OCI-LY7 (cell line): ENCODE data around the gene ZBTB3. TPM values are rescaled to one million over a fixed set of nuclear protein-coding genes. Genes with fewer than 3 reads are reported as not detected.
"Not testable (repeated sequence)": the region's sequence is repeated elsewhere in the genome, so short reads cannot be mapped to it uniquely, and the experiment has no call there.

Experiments
- BruUV-seq: library from RNA; stranded (reverse); fragments of 400-500 nt; replicated peaks from 2 replicates; lab custom pipeline; 2021; lab: Mats Ljungman, UMichigan
- CTCF ChIA-PET: fragments of 300-600 bp; sonication (Branson Sonifier 250); formaldehyde crosslinking; loops from one replicate; lab custom pipeline; 2022; ENCODE audit warnings: antibody characterized with exemption; ENCODE audit not compliant: unreplicated experiment; lab: Charles Lee
- POLR2A ChIA-PET: fragments of 300-600 bp; sonication (Branson Sonifier 250); formaldehyde crosslinking; loops from one replicate; lab custom pipeline; 2022; ENCODE audit warnings: antibody characterized with exemption; lab: Charles Lee
- DNase-seq: peaks from one replicate; pipeline ENCODE4 v3.0.0-alpha.2; 2015; ENCODE audit warnings: low spot score
- H2AFZ ChIP-seq: fragments of 200-600 bp; sonication (generic), shearing (Covaris generic); 2 replicates; pipeline ENCODE4 v1.6.1; 2014; ENCODE audit warnings: mild to moderate bottlenecking, antibody characterized with exemption, low read length, moderate library complexity
- H3K27ac ChIP-seq: fragments of 200-600 bp; sonication (generic); 2 replicates; pipeline ENCODE4 v1.5.1; 2014; ENCODE audit warnings: mixed run types, low read depth, mild to moderate bottlenecking, moderate library complexity, low read length, inconsistent platforms; ENCODE audit not compliant: poor library complexity, severe bottlenecking
- H3K36me3 ChIP-seq: fragments of 200-600 bp; sonication (generic); 2 replicates; pipeline ENCODE4 v1.6.1; 2014; ENCODE audit warnings: mild to moderate bottlenecking, antibody characterized with exemption, low read length, moderate library complexity, mixed read lengths; ENCODE audit not compliant: insufficient read depth
- H3K4me1 ChIP-seq: fragments of 200-600 bp; sonication (generic); 2 replicates; pipeline ENCODE4 v1.5.1; 2014; ENCODE audit warnings: mild to moderate bottlenecking, low read length; ENCODE audit not compliant: insufficient read depth, poor library complexity, severe bottlenecking
- H3K4me2 ChIP-seq: fragments of 200-600 bp; sonication (generic); 2 replicates; pipeline ENCODE4 v1.6.1; 2014; ENCODE audit warnings: mild to moderate bottlenecking, low read length
- H3K4me3 ChIP-seq: fragments of 200-600 bp; sonication (generic); 2 replicates; pipeline ENCODE4 v1.5.1; 2014; ENCODE audit warnings: mild to moderate bottlenecking, low read depth, low read length; ENCODE audit not compliant: poor library complexity, severe bottlenecking
- H3K79me2 ChIP-seq: fragments of 200-600 bp; sonication (generic); 2 replicates; pipeline ENCODE4 v1.6.1; 2016; ENCODE audit warnings: low read depth, mild to moderate bottlenecking, low read length, moderate library complexity, mixed read lengths; ENCODE audit not compliant: insufficient read depth
- H3K9me2 ChIP-seq: fragments of 200-600 bp; sonication (generic); 2 replicates; pipeline ENCODE4 v1.6.1; 2016; ENCODE audit warnings: mild to moderate bottlenecking, low read length, mixed read lengths; ENCODE audit not compliant: insufficient read depth
- H3K9me3 ChIP-seq: fragments of 200-600 bp; sonication (generic); 2 replicates; pipeline ENCODE4 v1.6.1; 2014; ENCODE audit warnings: mild to moderate bottlenecking, mixed run types, low read length, mixed read lengths
- H4K20me1 ChIP-seq: fragments of 200-600 bp; sonication (generic); 2 replicates; pipeline ENCODE4 v1.6.1; 2014; ENCODE audit warnings: mild to moderate bottlenecking, antibody characterized with exemption, low read length, moderate library complexity, mixed read lengths; ENCODE audit not compliant: insufficient read depth
- EZH2phosphoT487 ChIP-seq: fragments of 200-600 bp; sonication (generic); IDR thresholded peaks from 2 replicates; pipeline ENCODE4 v1.6.1; 2018; ENCODE audit warnings: low read depth, borderline replicate concordance, mild to moderate bottlenecking, mixed run types, antibody characterized with exemption, low read length, moderate library complexity, mixed read lengths
- intact Hi-C: fragments of 100-400 bp; cut with micrococcal nuclease; formaldehyde crosslinking; loops from one replicate; pipeline ENCODE4 v1.10.0; 2022; ENCODE audit not compliant: unreplicated experiment
- total RNA-seq, 2 experiments: library from RNA; depleted of rRNA in 1 of 2; stranded (reverse); fragments of >200 nt in 1 of 2; shearing (Covaris generic) in 1 of 2; gene quantifications; 2 replicates each; pipeline ENCODE4 v1.2.3, GENCODE V29; 2014 to 2022
- TF ChIP-seq, protein P1 (sequence below): fragments of 200-600 bp; sonication (generic); conservative IDR thresholded peaks from 2 replicates; pipeline ENCODE4 v1.5.1; 2014; ENCODE audit warnings: mild to moderate bottlenecking, antibody characterized with exemption, low read length, moderate library complexity, mixed read lengths

ZBTB3 gene
- total RNA-seq, 2 experiments from 2014 or later = 11.3 to 11.8 TPM

DNA sequence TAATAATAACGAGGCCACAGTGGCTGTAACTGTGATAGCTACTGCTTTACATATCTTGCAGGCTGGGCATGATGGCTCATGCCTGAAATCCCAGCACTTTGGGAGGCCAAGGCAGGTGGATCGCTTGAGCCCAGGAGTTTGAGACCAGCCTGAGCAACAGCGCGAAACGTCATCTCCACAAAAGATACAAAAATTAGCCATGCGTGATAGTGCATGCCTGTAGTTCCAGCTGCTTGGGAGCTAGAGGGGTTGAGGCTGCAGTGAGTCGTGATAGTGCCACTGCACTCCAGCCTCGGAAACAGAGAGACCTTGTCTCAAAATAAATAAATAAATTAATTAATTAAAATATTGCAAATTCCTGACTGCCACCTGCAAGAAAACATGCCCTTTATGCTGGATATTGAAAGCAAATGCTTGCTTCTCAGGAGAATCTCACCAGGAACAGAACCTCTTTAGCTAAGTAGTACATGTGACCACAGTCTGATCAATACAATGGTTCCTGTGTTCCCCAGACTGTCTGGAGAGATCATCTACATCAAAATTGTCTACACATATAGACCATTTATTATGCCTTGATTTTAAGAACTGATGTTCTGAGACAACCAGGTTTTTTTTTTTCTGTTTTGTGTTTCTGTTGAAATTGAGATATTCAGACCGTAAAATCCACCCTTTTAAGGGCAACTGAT, 6.3 kb downstream of the ZBTB3 start:
- BruUV-seq = no TSS peak
- no peak for TF ChIP-seq EZH2phosphoT487
- TF ChIP-seq, protein P1, sequence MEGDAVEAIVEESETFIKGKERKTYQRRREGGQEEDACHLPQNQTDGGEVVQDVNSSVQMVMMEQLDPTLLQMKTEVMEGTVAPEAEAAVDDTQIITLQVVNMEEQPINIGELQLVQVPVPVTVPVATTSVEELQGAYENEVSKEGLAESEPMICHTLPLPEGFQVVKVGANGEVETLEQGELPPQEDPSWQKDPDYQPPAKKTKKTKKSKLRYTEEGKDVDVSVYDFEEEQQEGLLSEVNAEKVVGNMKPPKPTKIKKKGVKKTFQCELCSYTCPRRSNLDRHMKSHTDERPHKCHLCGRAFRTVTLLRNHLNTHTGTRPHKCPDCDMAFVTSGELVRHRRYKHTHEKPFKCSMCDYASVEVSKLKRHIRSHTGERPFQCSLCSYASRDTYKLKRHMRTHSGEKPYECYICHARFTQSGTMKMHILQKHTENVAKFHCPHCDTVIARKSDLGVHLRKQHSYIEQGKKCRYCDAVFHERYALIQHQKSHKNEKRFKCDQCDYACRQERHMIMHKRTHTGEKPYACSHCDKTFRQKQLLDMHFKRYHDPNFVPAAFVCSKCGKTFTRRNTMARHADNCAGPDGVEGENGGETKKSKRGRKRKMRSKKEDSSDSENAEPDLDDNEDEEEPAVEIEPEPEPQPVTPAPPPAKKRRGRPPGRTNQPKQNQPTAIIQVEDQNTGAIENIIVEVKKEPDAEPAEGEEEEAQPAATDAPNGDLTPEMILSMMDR = no peak
- no peaks in the 10 kb centered on the region for H3K79me2 ChIP-seq
- H3K27ac ChIP-seq = no peak overlapping the region
- H3K4me3 ChIP-seq = no peak overlapping the region
- H3K9me3 ChIP-seq = no peaks in the 10 kb centered on the region
- no peak for DNase-seq
- H3K9me2 ChIP-seq = no peaks in the 10 kb centered on the region
- CTCF ChIA-PET = no interaction called here
- H4K20me1 ChIP-seq = no peaks in the 10 kb centered on the region
- peaks cover 13% of the 10 kb centered on the region for H3K4me1 ChIP-seq
- H3K4me2 ChIP-seq = peak overlapping the region; percentile 39
- H2AFZ ChIP-seq = no peak overlapping the region
- POLR2A ChIA-PET = interaction anchor here (1.1 to 2.2 kb wide), 2 partner anchors 14 to 20 kb away, joined by 3 to 9 read pairs; partner anchors contain the start of genes HNRNPUL2 and POLR2G
- intact Hi-C loops = no loop called here
- no peaks in the 10 kb centered on the region for H3K36me3 ChIP-seq

DNA sequence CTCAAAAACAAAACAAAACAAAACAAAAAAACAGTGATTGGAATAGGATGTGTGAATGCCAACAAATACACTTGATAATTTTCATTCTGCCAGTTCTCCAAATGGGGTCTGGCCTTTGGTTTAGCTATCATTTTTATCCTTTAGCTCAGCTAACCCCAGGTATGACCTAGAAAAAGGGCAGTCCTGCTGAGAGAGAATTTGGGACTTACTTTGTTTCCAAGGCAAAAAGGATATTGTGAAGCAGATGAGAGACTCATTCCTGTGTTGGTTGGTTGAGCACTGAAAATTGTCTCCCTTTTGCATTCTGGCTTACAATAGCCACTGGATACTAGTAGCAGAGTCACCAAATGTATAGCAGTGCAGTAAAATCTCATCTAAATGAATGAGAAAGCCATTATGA, 16.8 kb downstream of the ZBTB3 start:
- Histone ChIP-seq H3K4me2 (no peak overlapping the region), H3K79me2 (peaks cover 12% of the 10 kb centered on the region; the same call in 1 of the 2 replicates), H4K20me1 (no peaks in the 10 kb centered on the region), H3K36me3 (peaks cover 74% of the 10 kb centered on the region), H3K27ac (no peak overlapping the region), H2AFZ (no peak overlapping the region), H3K9me3 (no peaks in the 10 kb centered on the region), H3K4me1 (no peaks in the 10 kb centered on the region), H3K9me2 (no peaks in the 10 kb centered on the region), H3K4me3 (no peak overlapping the region)
- CTCF ChIA-PET = no interaction called here
- POLR2A ChIA-PET = interaction anchor here (1.1 to 2.2 kb wide), 3 partner anchors 10 to 17 kb away, joined by 4 to 7 read pairs (median 4); partner anchors contain the start of genes HNRNPUL2, TTC9C and ZBTB3
- no TSS peak for BruUV-seq
- no peak for TF ChIP-seq EZH2phosphoT487
- TF ChIP-seq, protein P1 = no peak
- intact Hi-C loops = loop anchor here (10.0 kb wide), 1 partner anchor 288 kb away; no protein-coding TSS in a partner anchor
- no peak for DNase-seq

DNA sequence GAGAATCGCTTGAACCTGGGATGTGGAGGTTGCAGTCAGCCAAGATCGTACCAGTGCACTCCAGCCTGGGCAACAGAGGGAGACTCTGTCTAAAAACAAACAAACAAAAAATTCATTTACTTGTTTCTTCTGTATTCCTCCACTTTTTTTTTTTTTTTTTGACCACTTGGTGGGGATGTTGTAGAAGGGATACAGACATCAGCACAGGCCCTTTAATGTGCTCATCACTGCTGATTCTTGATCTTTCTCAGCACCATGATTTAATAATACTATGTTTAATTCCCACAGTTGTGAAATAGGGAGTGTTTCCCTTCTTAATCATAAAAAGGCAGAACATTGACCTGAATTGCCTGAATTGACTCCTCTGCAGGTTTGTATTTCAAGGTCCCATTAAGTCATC, 21.1 kb downstream of the ZBTB3 start:
- BruUV-seq = no TSS peak
- Histone ChIP-seq H3K4me2 (no peak overlapping the region), H4K20me1 (no peaks in the 10 kb centered on the region), H3K9me3 (no peaks in the 10 kb centered on the region), H3K36me3 (peaks cover 48% of the 10 kb centered on the region), H2AFZ (no peak overlapping the region), H3K79me2 (peaks cover 50% of the 10 kb centered on the region), H3K27ac (no peak overlapping the region), H3K4me3 (no peak overlapping the region), H3K9me2 (no peaks in the 10 kb centered on the region), H3K4me1 (peaks cover 12% of the 10 kb centered on the region)
- intact Hi-C loops = loop anchor here (10.0 kb wide), 1 partner anchor 292 kb away; no protein-coding TSS in a partner anchor
- TF ChIP-seq, protein P1 = peak; percentile 70
- TF ChIP-seq EZH2phosphoT487 = no peak
- POLR2A ChIA-PET = no interaction called here
- peak; percentile 47 for DNase-seq
- CTCF ChIA-PET = no interaction called here

DNA sequence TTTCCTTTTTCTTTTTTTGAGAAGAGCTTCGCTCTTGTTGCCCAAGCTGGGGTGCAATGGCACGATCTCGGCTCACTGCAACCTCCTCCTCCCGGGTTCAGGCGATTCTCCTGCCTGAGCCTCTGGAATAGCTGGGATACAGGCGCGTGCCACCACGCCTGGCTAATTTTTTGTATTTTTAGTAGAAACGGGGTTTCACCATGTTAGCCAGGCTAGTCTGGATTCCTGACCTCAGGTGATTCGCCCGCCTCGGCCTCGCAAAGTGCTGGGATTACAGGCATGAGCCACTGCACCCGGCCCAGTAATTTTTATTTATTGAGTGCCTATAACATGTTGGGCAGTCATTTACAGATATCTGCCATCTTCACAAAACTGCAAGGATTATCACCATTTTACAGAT, 23.9 kb downstream of the ZBTB3 start:
- ChIA-PET CTCF (interaction anchor here (0.7 to 1.4 kb wide), 2 partner anchors 24 to 32 kb away, joined by 4 to 5 read pairs; partner anchors contain the start of genes POLR2G and ZBTB3), POLR2A (interaction anchor here (0.7 to 1.5 kb wide), 5 partner anchors 13 to 151 kb away, joined by 3 to 8 read pairs (median 3); partner anchors contain the start of gene ZBTB3)
- not testable (repeated sequence) for DNase-seq, H3K9me3 ChIP-seq, H2AFZ ChIP-seq, H3K9me2 ChIP-seq, H3K27ac ChIP-seq, BruUV-seq
- H3K4me3 ChIP-seq = peak overlapping the region; percentile 97
- intact Hi-C loops = loop anchor here (10.0 kb wide), 1 partner anchor 295 kb away; no protein-coding TSS in a partner anchor
- H3K36me3 ChIP-seq = peaks cover 43% of the 10 kb centered on the region
- H3K4me2 ChIP-seq = peak overlapping the region; percentile 80
- peaks cover 15% of the 10 kb centered on the region for H3K4me1 ChIP-seq
- H4K20me1 ChIP-seq = peaks cover 14% of the 10 kb centered on the region
- H3K79me2 ChIP-seq = peaks cover 71% of the 10 kb centered on the region
